Measurements from ENCODE around the gene FBXL12. TPM values are rescaled to one million over a fixed set of nuclear protein-coding genes. Genes with fewer than 3 reads are reported as not detected.

The FBXL12 gene
- total and polyA plus RNA-seq, 12 donors = 10.5 to 19.5 (median 11.9) TPM

- DNase-seq (no peak), ATAC-seq (no peak)
- Histone ChIP-seq H3K27me3 (no peaks in the 10 kb centered on the region), H3K4me3 (no peak overlapping the region), H3K4me1 (peaks cover 6 to 36% (median 17%) of the 10 kb centered on the region in 9 donors), H3K36me3 (peaks cover 0 to 60% (median 39%) of the 10 kb centered on the region in 9 donors), H3K27ac (no peak overlapping the region), H3K9me3 (peaks cover 0 to 3% (median 0%) of the 10 kb centered on the region in 11 donors)
- TF ChIP-seq CTCF (IDR thresholded peaks at IDR 0.05) = no peak
- intact Hi-C loops (cut with DNase I) = no loop called here
- 91 to 92% methylated on average over 15 of the region's 15 CpGs for WGBS, 2 donors
Measured at GRCh38 chr19:9838324-9838723, 19.4 kb upstream of the FBXL12 start.

GRCh38 chr19:9836021-9836420, 17.1 kb upstream of the FBXL12 start:
- Histone ChIP-seq H3K27me3 (no peaks in the 10 kb centered on the region), H3K36me3 (peaks cover 0 to 42% (median 24%) of the 10 kb centered on the region in 9 donors), H3K4me3 (peak overlapping the region; percentile 88 to 99 (median 98)), H3K9me3 (no peaks in the 10 kb centered on the region), H3K4me1 (peaks cover 6 to 36% (median 17%) of the 10 kb centered on the region in 9 donors), H3K27ac (peak overlapping the region in 3 of 10 donors; percentile 59 to 84 (median 78))
- intact Hi-C loops (cut with DNase I) = no loop called here
- WGBS, 2 donors = 3 to 7% methylated on average over 5 of the region's 5 CpGs
- DNase-seq (no peak), ATAC-seq (no peak)
- TF ChIP-seq CTCF (IDR thresholded peaks at IDR 0.05) = no peak

GRCh38 chr19:9835507-9835949, 16.6 kb upstream of the FBXL12 start:
- ATAC-seq = peak in 5 of 8 donors; percentile 0 to 42 (median 5)
- intact Hi-C loops (cut with DNase I) = no loop called here
- H3K4me3 ChIP-seq = peak overlapping the region; percentile 88 to 99 (median 98)
- no peaks in the 10 kb centered on the region for H3K27me3 ChIP-seq
- WGBS, 2 donors = 1 to 2% methylated on average over 27 to 28 of the region's 28 CpGs
- peaks cover 0 to 42% (median 19%) of the 10 kb centered on the region in 9 donors for H3K36me3 ChIP-seq
- TF ChIP-seq CTCF (IDR thresholded peaks at IDR 0.05) = no peak
- DNase-seq = no peak
- peaks cover 6 to 36% (median 17%) of the 10 kb centered on the region in 9 donors for H3K4me1 ChIP-seq
- peak overlapping the region; percentile 59 to 90 (median 78) for H3K27ac ChIP-seq
- no peaks in the 10 kb centered on the region for H3K9me3 ChIP-seq

GRCh38 chr19:9834726-9835506, 16.0 kb upstream of the FBXL12 start, which contains the start of gene PIN1:
Gene PIN1, plus strand, starts transcription at chr19:9835318. Its CDS starts 27 bp downstream, at chr19:9835345.
- intact Hi-C loops (cut with DNase I) = no loop called here
- DNase-seq (peak; percentile 99), ATAC-seq (peak; percentile 97 to 100 (median 100))
- Histone ChIP-seq H3K9me3 (no peaks in the 10 kb centered on the region), H3K4me1 (peaks cover 6 to 36% (median 17%) of the 10 kb centered on the region in 9 donors), H3K27me3 (no peaks in the 10 kb centered on the region), H3K27ac (peak within 1 kb of the TSS; percentile 61 to 90 (median 78)), H3K4me3 (peak within 1 kb of the TSS; percentile 88 to 99 (median 98)), H3K36me3 (peaks cover 0 to 42% (median 15%) of the 10 kb centered on the region in 9 donors)
- TF ChIP-seq CTCF (IDR thresholded peaks at IDR 0.05) = peak; percentile 40 to 90 (median 77)
- WGBS, 2 donors = 0 to 1% methylated on average over 51 to 73 of the region's 73 CpGs

Data from heart right ventricle (tissue), 16 donors.